NB4 (cell line): ENCODE measurements around the gene MRGPRG.

Experiments
- MYC ChIP-seq: IDR thresholded peaks from 2 replicates; pipeline ENCODE4 v1.6.1; 2011; ENCODE audit warnings: low read depth, low read length
- POLR2A ChIP-seq: IDR thresholded peaks from 2 replicates; pipeline ENCODE4 v1.6.1; 2011; ENCODE audit warnings: mild to moderate bottlenecking; ENCODE audit not compliant: insufficient read length; ENCODE audit errors: extremely low read depth
- TF ChIP-seq, protein P1 (sequence below): IDR thresholded peaks from one replicate; pipeline ENCODE4 v1.5.1; 2012; ENCODE audit warnings: low read depth, low read length
- TF ChIP-seq, protein P2 (sequence below): IDR thresholded peaks from 2 replicates; pipeline ENCODE4 v1.6.1; 2011; ENCODE audit warnings: low read depth, low read length

DNA sequence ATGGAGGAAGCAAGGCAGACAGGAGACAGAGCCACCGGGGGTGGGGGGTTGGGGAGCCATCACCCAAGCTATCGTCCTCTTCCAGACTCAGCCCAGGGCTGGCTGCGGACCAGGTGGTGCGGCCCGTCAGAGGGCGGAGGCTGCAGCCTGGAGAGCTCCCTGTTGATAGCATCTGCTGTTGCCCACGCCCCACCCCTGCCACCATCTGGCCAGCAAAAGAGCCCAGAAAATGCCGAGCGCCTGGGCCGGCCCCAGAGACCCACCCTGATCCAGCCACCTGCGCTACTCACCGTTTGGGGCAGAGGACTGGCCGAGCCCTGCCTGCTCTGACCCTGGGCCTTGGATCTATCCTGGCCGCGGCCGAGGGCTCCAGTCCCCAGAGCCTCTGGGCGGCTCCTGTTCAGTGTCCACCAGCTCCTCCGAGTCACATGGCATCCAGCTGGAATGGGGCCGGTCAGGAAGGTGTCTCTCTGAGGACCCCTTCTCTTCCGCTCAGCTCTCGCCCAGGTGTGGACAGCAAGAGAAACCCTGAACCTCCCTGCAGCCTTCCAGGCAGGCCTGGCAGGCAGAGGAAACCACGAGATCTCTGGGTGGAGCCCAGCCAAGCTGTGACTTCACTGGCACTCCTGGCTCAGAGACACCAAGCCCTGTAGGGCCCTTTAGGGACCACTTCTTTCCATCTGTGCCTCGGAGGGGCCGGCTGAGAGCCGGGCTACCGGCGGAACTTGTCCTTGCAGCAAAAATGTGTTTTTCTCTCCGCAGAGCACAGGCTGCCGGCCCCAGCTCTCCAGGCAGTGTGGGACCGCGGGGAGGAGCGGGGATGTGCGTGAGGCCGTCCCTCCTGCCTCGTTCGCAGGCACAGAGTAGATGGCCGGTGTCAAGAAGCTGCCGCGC, 13.5 kb upstream of the MRGPRG start, which contains the start of gene MRGPRE:
- TF ChIP-seq, protein P1, sequence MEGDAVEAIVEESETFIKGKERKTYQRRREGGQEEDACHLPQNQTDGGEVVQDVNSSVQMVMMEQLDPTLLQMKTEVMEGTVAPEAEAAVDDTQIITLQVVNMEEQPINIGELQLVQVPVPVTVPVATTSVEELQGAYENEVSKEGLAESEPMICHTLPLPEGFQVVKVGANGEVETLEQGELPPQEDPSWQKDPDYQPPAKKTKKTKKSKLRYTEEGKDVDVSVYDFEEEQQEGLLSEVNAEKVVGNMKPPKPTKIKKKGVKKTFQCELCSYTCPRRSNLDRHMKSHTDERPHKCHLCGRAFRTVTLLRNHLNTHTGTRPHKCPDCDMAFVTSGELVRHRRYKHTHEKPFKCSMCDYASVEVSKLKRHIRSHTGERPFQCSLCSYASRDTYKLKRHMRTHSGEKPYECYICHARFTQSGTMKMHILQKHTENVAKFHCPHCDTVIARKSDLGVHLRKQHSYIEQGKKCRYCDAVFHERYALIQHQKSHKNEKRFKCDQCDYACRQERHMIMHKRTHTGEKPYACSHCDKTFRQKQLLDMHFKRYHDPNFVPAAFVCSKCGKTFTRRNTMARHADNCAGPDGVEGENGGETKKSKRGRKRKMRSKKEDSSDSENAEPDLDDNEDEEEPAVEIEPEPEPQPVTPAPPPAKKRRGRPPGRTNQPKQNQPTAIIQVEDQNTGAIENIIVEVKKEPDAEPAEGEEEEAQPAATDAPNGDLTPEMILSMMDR: no peak
- no peak for TF ChIP-seq POLR2A
- TF ChIP-seq, protein P2, sequence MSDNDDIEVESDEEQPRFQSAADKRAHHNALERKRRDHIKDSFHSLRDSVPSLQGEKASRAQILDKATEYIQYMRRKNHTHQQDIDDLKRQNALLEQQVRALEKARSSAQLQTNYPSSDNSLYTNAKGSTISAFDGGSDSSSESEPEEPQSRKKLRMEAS: no peak
- TF ChIP-seq MYC: no peak
